NB4 (cell line): ENCODE data around the gene CELF3.

Experiments
- DNase-seq: peaks from one replicate; pipeline ENCODE4 v3.0.0; 2010; ENCODE audit warnings: low read depth
- H3K4me3 ChIP-seq: one replicate; pipeline ENCODE4 v1.5.1; 2011; ENCODE audit warnings: mild to moderate bottlenecking, low read depth, low read length, moderate library complexity
- CTCF ChIP-seq: IDR thresholded peaks from one replicate; pipeline ENCODE4 v1.5.1; 2012; ENCODE audit warnings: low read depth, low read length
- MYC ChIP-seq: IDR thresholded peaks from 2 replicates; pipeline ENCODE4 v1.6.1; 2011; ENCODE audit warnings: low read depth, low read length
- POLR2A ChIP-seq: IDR thresholded peaks from 2 replicates; pipeline ENCODE4 v1.6.1; 2011; ENCODE audit warnings: mild to moderate bottlenecking; ENCODE audit not compliant: insufficient read length; ENCODE audit errors: extremely low read depth
- TF ChIP-seq, protein P1 (sequence below): IDR thresholded peaks from 2 replicates; pipeline ENCODE4 v1.6.1; 2011; ENCODE audit warnings: low read depth, low read length

CELF3 gene

DNA sequence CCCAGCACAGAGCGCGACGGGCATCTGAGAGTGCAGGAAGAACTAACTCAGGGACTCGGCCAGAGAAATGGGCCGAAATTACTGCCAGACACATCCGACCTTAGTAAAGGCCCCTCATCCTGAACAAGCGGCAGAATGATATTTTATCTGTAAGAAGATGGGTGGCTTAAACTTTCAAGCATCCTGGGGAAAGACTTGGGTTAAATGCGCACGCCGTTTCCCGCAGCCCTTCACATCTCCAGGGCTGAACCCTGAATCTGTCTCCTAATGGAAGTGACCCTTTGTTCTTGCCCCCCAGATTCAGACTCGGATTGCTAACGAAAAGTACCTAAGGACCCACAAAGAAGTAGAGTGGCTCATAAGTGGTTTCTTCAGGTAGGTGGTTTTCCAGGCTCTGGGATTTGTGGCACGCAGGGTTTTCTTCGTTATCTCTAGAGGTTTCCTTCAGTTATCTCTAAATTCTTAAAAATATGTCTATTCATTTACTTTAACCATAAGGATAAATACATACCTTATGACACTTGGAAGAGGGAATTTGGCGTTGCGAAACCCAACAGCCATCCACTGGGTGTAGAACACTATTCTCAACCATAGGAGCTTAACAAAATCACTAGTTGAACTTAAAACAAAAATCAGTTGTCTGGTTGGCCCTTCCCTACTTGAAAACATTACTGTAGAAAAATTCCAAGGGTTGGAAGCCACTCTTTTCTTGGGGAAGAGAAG is 5.3 kb upstream of the CELF3 start:
- TF ChIP-seq, protein P1, sequence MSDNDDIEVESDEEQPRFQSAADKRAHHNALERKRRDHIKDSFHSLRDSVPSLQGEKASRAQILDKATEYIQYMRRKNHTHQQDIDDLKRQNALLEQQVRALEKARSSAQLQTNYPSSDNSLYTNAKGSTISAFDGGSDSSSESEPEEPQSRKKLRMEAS: no peak
- no peak for TF ChIP-seq POLR2A
- no peak for TF ChIP-seq MYC
- TF ChIP-seq CTCF: no peak
- H3K4me3 ChIP-seq: no peak overlapping the region
- no peak for DNase-seq

GRCh38 chr1:151720974-151721787 is 4.6 kb upstream of the CELF3 start, which contains the start of gene RIIAD1:
Gene RIIAD1, plus strand, starts transcription at chr1:151721522. Its CDS starts 15 bp downstream, at chr1:151721537.
- H3K4me3 ChIP-seq: no peak within 1 kb of the TSS
- TF ChIP-seq, protein P1: no peak
- TF ChIP-seq CTCF (no peak), MYC (no peak), POLR2A (no peak)
- peak; percentile 12 for DNase-seq

DNA sequence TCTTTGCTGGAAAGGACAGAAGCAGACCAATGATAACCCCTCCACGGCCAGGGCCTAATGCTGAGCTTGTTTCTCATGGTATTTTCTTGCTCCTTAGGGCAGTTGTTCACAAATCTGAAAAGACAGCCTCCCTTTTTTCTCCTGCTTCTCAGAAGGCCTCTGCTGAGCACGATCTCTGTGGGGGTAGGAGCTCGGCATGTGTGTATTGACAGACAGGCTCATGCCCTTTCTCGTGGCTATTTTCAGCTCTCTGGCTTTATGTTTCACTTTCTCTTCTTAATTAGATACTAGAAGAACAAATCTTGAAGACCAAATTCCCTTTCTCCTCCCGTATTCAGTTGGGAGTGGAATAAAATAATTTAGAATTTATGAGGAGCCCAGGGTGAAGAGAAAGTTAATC is 4.0 kb upstream of the CELF3 start:
- TF ChIP-seq, protein P1: no peak
- TF ChIP-seq POLR2A: no peak
- no peak for TF ChIP-seq MYC
- no peak for TF ChIP-seq CTCF
- no peak overlapping the region for H3K4me3 ChIP-seq
- DNase-seq: no peak

DNA sequence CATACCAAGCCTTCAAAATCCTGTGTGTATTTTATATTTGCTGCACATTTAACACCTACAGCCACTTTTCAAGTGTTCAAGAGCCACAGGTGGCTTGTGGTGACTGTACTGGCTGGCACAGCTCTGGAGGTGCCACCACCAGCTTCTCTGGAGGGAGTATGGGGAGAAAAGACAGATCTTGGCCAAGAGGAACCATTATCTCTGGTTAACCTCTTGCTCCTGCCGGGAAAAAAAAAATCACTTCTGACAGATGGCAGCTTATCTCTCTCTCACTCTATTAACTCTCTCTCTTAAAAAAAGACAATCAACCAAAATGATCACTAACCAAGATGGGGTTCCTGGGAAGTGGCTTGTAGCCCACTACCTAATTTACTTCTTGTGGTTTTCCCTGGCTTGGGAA is 3.5 kb upstream of the CELF3 start:
- DNase-seq: no peak
- no peak overlapping the region for H3K4me3 ChIP-seq
- no peak for TF ChIP-seq POLR2A
- TF ChIP-seq CTCF: no peak
- no peak for TF ChIP-seq MYC
- TF ChIP-seq, protein P1: no peak

DNA sequence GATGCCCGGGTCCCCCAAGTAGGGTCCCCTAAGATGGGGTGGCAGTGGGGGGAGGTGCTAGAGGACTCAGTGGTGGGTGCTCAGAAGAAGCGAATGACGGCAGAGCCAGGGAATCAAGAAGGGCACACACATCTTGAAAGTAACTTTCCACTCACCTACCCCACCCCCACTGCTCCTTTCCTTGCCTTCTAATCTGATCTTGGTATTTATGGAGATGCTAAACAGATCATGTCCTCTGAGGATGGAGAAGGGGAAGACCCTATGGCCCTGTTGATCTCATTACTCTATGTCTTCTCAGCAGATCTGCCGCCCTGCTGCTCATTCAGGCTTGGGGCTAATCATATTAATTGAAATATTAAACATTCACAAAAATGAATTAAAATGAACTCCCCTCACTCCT is 2.1 kb upstream of the CELF3 start:
- H3K4me3 ChIP-seq: no peak overlapping the region
- DNase-seq: no peak
- TF ChIP-seq POLR2A: no peak
- TF ChIP-seq CTCF: no peak
- TF ChIP-seq, protein P1: no peak
- no peak for TF ChIP-seq MYC
